TTC549 (cell line): ENCODE measurements around the gene SLN.
"Not testable (repeated sequence)": the region's sequence is repeated elsewhere in the genome, so short reads cannot be mapped to it uniquely, and the experiment has no call there.

Source experiments
- FAIRE-seq: peaks from 2 replicates; lab custom pipeline; 2012; peaks lifted over from hg19 to GRCh38; lab: Jason Lieb, UNC

Gene SLN

GRCh38 chr11:107711861-107712755 is at the start of gene SLN:
TSS of gene SLN (minus strand) at chr11:107712056.
- no peak for FAIRE-seq

- FAIRE-seq: not testable (repeated sequence)
Observed at GRCh38 chr11:107758719-107759355, 47.0 kb upstream of the SLN start.

DNA sequence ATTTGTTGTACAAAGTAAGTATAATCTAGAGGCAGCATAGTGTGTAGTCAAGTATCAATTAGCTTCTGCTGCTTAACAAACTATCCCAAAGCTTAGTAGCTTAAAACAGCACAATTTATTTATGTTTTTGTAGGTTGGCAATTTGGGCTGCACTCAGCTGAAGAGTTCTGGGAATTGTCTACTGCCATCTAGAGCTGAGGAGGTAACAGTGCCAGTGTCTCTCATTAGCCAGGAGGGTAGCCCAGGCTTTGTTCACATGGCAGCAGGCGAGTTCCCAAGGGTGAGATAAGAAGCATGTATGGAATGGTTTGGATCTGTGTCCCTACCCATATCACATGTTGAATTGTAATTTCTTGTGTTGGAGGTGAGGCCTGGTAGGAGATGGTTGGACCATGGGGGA is 45.8 kb upstream of the SLN start:
- no peak for FAIRE-seq

DNA sequence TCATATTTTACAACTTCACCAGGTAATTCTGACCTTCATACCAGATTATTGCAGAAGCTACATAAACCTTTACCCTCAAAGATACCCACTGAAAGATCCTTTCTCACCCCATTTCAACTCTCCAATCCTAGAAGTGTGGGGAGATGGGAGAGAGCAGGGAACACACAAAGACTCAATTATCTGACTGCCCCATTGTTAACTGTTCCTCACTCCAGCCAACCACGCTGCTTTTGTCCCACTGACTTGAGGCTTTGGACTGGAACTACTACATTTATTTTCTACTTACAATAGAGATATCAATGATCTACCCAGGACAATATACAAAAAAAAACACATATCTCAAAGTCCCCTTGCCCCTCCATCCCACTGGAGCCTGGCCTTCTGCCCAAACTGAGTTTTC is 44.7 kb upstream of the SLN start:
- FAIRE-seq: no peak

GRCh38 chr11:107752949-107753822 is 41.3 kb upstream of the SLN start:
- no peak for FAIRE-seq

- FAIRE-seq: no peak
Observed at GRCh38 chr11:107752508-107752907, 40.7 kb upstream of the SLN start.

DNA sequence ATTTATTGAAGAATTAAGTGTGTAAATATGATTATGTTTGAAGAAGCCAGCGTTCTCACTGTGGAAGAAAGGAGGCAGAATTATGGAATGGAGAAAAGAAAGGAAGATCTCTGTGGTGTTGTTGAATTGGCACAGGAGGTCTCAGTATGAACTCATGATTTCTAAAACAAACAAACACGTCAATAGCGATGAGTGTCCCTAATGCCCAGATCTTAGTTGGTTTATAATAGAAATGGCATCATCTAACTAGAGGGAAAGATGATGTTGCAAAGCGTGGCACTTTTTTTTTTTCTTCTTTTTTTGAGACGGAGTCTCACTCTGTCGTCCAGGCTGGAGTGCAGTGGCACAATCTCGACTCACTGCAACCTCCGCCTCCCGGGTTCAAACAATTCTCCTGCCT is 39.2 kb upstream of the SLN start:
- no peak for FAIRE-seq

DNA sequence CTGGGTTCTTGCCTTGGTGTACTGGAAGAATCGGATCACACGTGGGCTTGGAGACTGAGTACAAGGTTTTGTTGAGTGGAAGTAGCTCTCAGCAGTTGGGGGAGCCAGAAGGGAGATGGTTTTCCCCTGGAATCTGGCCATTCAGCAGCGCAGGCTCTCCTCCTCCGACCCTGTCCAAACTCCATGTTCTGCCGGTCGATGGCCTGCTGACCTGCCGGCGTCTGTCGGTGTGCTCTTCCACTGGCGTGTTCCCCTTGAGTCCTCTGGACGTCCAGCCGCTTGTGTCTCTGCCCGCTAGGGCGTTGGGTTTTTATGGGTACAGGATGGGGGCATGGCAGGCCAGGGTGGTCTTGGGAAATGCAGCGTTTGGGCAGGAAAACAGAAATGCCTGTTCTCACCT is 38.5 kb upstream of the SLN start:
- no peak for FAIRE-seq

- no peak for FAIRE-seq
Observed at GRCh38 chr11:107747622-107748021, 35.8 kb upstream of the SLN start.

GRCh38 chr11:107744736-107745135 is 32.9 kb upstream of the SLN start:
- FAIRE-seq: no peak

GRCh38 chr11:107743191-107743590 is 31.3 kb upstream of the SLN start:
- no peak for FAIRE-seq

- FAIRE-seq: no peak
Observed at GRCh38 chr11:107741044-107741823, 29.4 kb upstream of the SLN start.

DNA sequence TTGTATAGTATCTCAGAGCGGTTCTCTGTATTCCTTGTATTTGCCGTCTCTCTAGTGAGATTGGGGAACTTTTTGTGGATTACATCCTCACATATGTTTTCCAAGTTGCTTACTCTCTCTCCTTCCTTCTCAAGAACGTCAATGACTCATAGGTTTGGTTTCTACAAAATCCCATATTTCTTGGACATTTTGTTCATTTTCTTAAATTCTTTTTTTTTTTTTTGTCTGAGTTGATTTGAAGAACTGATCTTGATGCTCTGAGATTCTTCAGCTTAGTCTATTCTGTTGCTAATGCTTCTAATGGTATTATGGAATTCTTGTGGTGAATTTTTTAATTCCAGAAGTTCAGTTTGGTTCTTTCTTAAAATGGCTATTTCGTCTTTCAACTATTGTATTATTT is 28.4 kb upstream of the SLN start:
- no peak for FAIRE-seq

- no peak for FAIRE-seq
Observed at GRCh38 chr11:107736546-107736945, 24.7 kb upstream of the SLN start.

- no peak for FAIRE-seq
Observed at GRCh38 chr11:107733518-107733917, 21.7 kb upstream of the SLN start.

DNA sequence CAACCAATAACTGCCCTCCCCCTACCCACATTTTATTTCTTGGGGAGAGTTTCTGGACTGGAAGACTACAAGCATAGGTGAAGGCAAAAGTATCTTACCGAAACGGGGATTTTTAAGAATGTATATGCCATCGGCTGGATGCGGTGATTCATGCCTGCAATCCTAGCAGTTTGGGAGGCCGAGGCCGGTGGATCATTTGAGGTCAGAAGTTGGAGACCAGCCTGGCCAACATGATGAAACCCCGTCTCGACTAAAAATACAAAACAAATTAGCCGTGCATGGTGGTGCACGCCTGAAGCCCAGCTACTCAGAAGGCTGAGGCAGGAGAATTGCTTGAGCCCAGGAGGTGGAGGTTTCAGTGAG is 20.8 kb upstream of the SLN start:
- FAIRE-seq: no peak

- FAIRE-seq: no peak
Observed at GRCh38 chr11:107731941-107732688, 20.3 kb upstream of the SLN start.

DNA sequence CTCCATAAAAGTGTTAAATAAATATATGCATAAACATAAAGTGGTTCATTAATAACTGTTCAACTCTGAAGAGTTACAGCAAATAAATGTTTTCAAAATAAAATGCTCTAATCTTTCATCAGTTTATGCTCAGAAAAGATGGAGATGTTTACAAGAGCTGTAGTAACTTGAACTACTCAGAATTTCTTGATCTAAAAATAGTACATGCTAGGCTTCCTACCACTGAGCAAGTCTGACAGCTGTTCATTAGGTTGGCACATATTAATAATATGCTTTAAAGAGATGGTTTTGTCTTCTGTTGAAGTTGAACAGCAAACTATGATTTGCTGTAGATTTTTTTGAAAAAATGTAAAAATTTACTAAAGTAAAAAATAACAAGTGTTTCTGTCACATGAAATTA is 10.8 kb upstream of the SLN start:
- no peak for FAIRE-seq

- FAIRE-seq: no peak
Observed at GRCh38 chr11:107721207-107721606, 9.4 kb upstream of the SLN start.

GRCh38 chr11:107720303-107720774 is 8.5 kb upstream of the SLN start:
- no peak for FAIRE-seq
